ENCODE results near the gene LRRC10B. TPM values are rescaled to one million over a fixed set of nuclear protein-coding genes. Genes with fewer than 3 reads are reported as not detected.

LRRC10B gene
- total RNA-seq, 1 experiment from 2014 or later, result not detected

GRCh38 chr11:61468002-61468401 lies 40.5 kb upstream of the LRRC10B start:
- Mint-ChIP-seq H3K27me3 (ENCODE audit: unreplicated experiment) (no peaks in the 10 kb centered on the region), H3K36me3 (ENCODE audit: insufficient read depth, unreplicated experiment) (peaks cover 5% of the 10 kb centered on the region), H3K4me1 (ENCODE audit: low read depth, unreplicated experiment) (no peaks in the 10 kb centered on the region), H3K9me3 (ENCODE audit: low read depth, unreplicated experiment) (no peaks in the 10 kb centered on the region), H3K4me3 (ENCODE audit: low read depth, unreplicated experiment) (no peak overlapping the region), H3K27ac (ENCODE audit: unreplicated experiment) (no peak overlapping the region)
- no peak for TF ChIP-seq CTCF (IDR thresholded peaks at IDR 0.05; ENCODE audit: unreplicated experiment)
- intact Hi-C loops (cut with micrococcal nuclease; ENCODE audit: unreplicated experiment), result no loop called here
- BruUV-seq (replicated peaks), result no TSS peak
- CTCF ChIA-PET, result no interaction called here
- no peak for DNase-seq

GRCh38 chr11:61472282-61472681 lies 36.3 kb upstream of the LRRC10B start:
- no peak overlapping the region for H3K27ac Mint-ChIP-seq (ENCODE audit: unreplicated experiment)
- CTCF ChIA-PET, result interaction anchor here (0.7 kb wide), 2 partner anchors 8 to 1090 kb away, joined by 3 to 4 read pairs; no protein-coding TSS in a partner anchor
- no TSS peak for BruUV-seq (replicated peaks)
- H3K27me3 Mint-ChIP-seq (ENCODE audit: unreplicated experiment), result no peaks in the 10 kb centered on the region
- no peak for DNase-seq
- intact Hi-C loops (cut with micrococcal nuclease; ENCODE audit: unreplicated experiment), result no loop called here
- peaks cover 5% of the 10 kb centered on the region for H3K36me3 Mint-ChIP-seq (ENCODE audit: insufficient read depth, unreplicated experiment)
- H3K4me3 Mint-ChIP-seq (ENCODE audit: low read depth, unreplicated experiment), result no peak overlapping the region
- H3K9me3 Mint-ChIP-seq (ENCODE audit: low read depth, unreplicated experiment), result no peaks in the 10 kb centered on the region
- no peaks in the 10 kb centered on the region for H3K4me1 Mint-ChIP-seq (ENCODE audit: low read depth, unreplicated experiment)
- no peak for TF ChIP-seq CTCF (IDR thresholded peaks at IDR 0.05; ENCODE audit: unreplicated experiment)

GRCh38 chr11:61472868-61473267 lies 35.7 kb upstream of the LRRC10B start:
- no peaks in the 10 kb centered on the region for H3K9me3 Mint-ChIP-seq (ENCODE audit: low read depth, unreplicated experiment)
- H3K27me3 Mint-ChIP-seq (ENCODE audit: unreplicated experiment), result no peaks in the 10 kb centered on the region
- no peak overlapping the region for H3K4me3 Mint-ChIP-seq (ENCODE audit: low read depth, unreplicated experiment)
- H3K36me3 Mint-ChIP-seq (ENCODE audit: insufficient read depth, unreplicated experiment), result peaks cover 5% of the 10 kb centered on the region
- peaks cover 3% of the 10 kb centered on the region for H3K4me1 Mint-ChIP-seq (ENCODE audit: low read depth, unreplicated experiment)
- CTCF ChIA-PET, result interaction anchor here (0.7 kb wide), 1 partner anchor 8 kb away, joined by 4 read pairs; no protein-coding TSS in a partner anchor
- intact Hi-C loops (cut with micrococcal nuclease; ENCODE audit: unreplicated experiment), result no loop called here
- DNase-seq, result no peak
- no peak overlapping the region for H3K27ac Mint-ChIP-seq (ENCODE audit: unreplicated experiment)
- TF ChIP-seq CTCF (IDR thresholded peaks at IDR 0.05; ENCODE audit: unreplicated experiment), result no peak
- no TSS peak for BruUV-seq (replicated peaks)

- H3K4me3 Mint-ChIP-seq (ENCODE audit: low read depth, unreplicated experiment), result no peak overlapping the region
- BruUV-seq (replicated peaks), result no TSS peak
- H3K36me3 Mint-ChIP-seq (ENCODE audit: insufficient read depth, unreplicated experiment), result peaks cover 5% of the 10 kb centered on the region
- no peak for DNase-seq
- no peaks in the 10 kb centered on the region for H3K27me3 Mint-ChIP-seq (ENCODE audit: unreplicated experiment)
- H3K4me1 Mint-ChIP-seq (ENCODE audit: low read depth, unreplicated experiment), result peaks cover 9% of the 10 kb centered on the region
- intact Hi-C loops (cut with micrococcal nuclease; ENCODE audit: unreplicated experiment), result no loop called here
- H3K9me3 Mint-ChIP-seq (ENCODE audit: low read depth, unreplicated experiment), result no peaks in the 10 kb centered on the region
- TF ChIP-seq CTCF (IDR thresholded peaks at IDR 0.05; ENCODE audit: unreplicated experiment), result no peak
- CTCF ChIA-PET, result no interaction called here
- H3K27ac Mint-ChIP-seq (ENCODE audit: unreplicated experiment), result no peak overlapping the region
Observed at GRCh38 chr11:61473370-61474012, 35.1 kb upstream of the LRRC10B start.
